GM12873 (cell line): ENCODE data around the gene WFDC11.
A peak's percentile ranks its signal among the peaks of the same experiment; 100 is the strongest.

Experiments used
- TF ChIP-seq, protein P1 (sequence below): IDR thresholded peaks from 2 replicates; pipeline ENCODE4 v1.5.1; 2012; ENCODE audit warnings: low read depth, mild to moderate bottlenecking, moderate library complexity, low read length, control low read depth; ENCODE audit not compliant: insufficient read depth; ENCODE audit errors: missing control alignments

WFDC11 gene

DNA sequence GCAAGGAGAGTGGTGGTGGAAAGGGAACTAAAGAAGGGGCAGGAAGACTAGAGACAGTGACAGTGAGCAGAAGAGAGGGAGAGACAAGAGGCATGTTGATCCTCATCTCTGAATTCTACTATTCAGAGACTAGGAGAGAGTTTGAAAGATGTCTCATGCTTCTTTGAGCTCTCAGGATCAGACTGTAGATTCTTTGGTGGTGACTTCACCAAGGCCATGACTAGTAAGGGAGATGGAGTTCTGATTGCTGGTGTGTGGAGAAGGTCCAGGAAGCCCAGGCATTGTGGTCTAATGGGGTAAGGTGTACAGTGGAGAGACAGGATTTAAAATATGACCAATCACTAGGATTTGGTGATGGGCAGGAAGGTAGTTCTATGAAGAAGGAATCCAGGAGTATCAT lies 39.7 kb downstream of the WFDC11 start:
- TF ChIP-seq, protein P1, sequence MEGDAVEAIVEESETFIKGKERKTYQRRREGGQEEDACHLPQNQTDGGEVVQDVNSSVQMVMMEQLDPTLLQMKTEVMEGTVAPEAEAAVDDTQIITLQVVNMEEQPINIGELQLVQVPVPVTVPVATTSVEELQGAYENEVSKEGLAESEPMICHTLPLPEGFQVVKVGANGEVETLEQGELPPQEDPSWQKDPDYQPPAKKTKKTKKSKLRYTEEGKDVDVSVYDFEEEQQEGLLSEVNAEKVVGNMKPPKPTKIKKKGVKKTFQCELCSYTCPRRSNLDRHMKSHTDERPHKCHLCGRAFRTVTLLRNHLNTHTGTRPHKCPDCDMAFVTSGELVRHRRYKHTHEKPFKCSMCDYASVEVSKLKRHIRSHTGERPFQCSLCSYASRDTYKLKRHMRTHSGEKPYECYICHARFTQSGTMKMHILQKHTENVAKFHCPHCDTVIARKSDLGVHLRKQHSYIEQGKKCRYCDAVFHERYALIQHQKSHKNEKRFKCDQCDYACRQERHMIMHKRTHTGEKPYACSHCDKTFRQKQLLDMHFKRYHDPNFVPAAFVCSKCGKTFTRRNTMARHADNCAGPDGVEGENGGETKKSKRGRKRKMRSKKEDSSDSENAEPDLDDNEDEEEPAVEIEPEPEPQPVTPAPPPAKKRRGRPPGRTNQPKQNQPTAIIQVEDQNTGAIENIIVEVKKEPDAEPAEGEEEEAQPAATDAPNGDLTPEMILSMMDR, result no peak

DNA sequence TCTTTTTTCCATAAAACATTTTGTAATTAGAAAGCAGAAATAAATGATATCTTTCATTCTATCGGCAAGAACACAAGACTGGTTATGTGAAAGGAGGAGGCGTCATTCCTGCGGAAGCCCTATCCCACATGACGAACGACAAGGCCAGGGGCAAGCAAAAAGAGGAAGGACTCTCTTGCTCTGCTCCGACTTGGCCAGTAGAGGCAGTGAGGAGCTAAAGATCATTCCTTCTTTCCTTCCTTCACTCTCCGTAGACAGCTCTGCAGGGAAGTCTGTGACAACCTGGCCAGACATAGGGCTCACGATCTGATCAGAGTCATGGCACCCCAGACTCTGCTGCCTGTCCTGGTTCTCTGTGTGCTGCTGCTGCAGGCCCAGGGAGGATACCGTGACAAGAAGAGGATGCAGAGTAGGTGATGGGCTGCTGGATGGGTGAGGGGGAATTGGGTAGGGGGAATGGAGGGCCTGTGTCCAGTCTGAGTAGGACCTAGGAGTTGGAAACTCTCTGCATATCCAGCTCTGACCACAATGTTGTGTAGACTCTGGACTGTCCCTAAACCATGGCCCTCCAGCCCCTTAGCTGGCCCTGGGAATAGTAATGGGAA lies 40.4 kb downstream of the WFDC11 start, which contains the start of gene WFDC10A:
TSS of gene WFDC10A (plus strand) at position 244 of the 605 bp plus-strand sequence. CDS start at position 319, 75 bp downstream.
- TF ChIP-seq, protein P1, result peak; percentile 95

DNA sequence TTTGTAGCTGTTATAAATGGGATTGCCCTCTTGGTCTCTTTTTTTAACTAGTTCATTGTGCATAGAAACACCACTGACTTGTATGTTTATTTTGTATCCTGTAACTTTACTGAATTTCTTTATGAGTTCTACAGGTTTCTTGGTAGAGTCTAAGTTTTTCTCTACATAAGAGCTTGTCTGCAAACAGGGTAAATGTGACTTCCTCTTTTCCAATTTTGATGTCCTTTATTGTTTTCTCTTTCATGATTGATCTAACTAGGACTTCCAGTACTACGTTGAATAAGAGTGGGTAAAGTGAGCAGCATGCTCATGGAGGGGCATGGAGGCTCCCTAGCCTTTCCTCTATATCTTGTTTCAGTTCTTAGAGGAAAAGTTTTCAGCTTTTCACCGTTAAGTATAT lies 43.5 kb downstream of the WFDC11 start:
- TF ChIP-seq, protein P1, result no peak

DNA sequence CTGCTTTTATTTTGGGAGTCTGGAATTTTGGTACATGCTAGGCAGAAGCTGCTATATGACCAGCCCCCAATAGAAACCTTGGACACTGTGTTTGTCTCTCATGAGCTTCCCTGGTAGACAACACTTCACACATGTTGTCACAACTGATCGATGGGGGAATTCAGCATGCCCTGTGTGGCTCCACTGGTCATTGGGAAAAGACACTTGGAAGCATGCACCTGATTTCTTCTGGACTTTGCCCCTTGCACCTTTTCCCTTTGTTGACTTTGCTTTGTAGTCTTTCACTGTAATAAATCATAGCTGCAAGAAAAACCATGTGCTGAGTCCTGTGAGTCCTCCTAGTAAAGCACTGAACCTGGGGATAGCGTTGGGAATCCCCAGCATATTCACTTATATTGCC lies 48.4 kb downstream of the WFDC11 start:
- TF ChIP-seq, protein P1, result no peak

DNA sequence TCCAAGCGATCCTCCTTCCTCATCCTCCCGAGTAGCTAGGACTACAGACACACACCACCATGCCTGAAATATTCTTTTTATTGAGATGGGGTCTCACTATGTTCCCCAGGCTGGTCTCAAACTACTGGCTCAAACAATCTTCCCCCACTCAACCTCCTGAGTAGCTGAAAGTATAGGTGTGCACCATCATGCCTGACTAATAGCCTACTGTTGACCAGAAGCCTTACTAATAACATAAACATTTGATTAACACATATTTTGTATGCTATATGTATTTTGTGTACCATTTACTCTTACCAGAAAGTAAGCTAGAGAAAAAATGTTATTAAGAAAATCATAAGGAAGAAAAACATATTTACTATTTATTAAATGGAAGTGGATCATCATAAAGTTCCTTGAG lies 52.4 kb downstream of the WFDC11 start:
- TF ChIP-seq, protein P1, result no peak

DNA sequence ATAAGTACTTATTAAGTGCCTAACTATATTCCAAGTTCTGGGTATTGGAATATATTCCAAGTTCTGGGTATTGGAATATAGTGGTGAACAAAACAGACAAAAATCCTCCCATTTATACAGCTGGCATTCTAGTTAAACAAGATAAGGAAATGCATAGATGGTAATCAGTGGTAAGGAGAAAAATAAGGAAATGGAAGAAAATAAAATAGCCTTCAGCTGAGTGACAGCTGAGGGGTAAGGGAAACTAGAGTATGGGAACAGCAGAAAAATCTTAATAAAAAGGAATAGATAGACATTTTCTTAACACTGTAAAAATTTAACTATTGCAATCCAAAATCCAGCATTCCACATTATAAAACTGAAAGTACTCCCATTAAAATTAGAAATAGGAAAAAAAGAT lies 57.7 kb downstream of the WFDC11 start:
- TF ChIP-seq, protein P1, result no peak

DNA sequence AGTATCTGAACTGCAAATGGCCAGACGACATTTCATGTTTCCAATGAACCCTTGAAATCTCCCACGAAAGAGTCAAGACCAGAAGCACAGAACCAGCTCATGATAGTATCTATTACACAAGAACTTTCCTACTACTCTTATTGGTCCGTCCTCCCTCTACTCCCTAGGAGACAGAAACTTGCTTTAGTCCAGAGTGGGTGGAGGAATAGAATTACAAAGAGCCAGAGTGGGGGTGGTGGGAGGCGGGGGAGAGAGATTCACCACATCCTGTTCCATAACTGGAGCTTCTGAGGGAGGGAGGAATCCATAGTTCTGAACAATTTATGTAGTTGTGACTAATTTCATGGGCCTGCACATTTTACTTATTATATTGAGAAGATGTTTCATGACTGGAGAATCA lies 59.0 kb downstream of the WFDC11 start:
- TF ChIP-seq, protein P1, result no peak
